Mesenchymal stem cell (in vitro differentiated cells and primary cell): ENCODE measurements around the gene MRTFA.

Source experiments
- DNase-seq: peaks from one replicate; pipeline ENCODE4 v3.0.0-alpha.2; 2013
- H2AFZ ChIP-seq: one replicate; pipeline ENCODE4 v1.6.1; 2013; ENCODE audit warnings: low read depth, mild to moderate bottlenecking, control low read depth, inconsistent platforms, low read length, moderate library complexity
- H2AK5ac ChIP-seq: 2 replicates; pipeline ENCODE4 v1.6.1; 2013; ENCODE audit warnings: low read length, moderate library complexity, mild to moderate bottlenecking, inconsistent platforms; ENCODE audit not compliant: severe bottlenecking
- H2BK120ac ChIP-seq: one replicate; pipeline ENCODE4 v1.6.1; 2013; ENCODE audit warnings: low read depth, mild to moderate bottlenecking, inconsistent platforms, low read length, moderate library complexity
- H2BK12ac ChIP-seq, 2 experiments: one replicate each; pipeline ENCODE4 v1.6.1; 2013; ENCODE audit warnings: inconsistent platforms in 2 of 2, low read length in 2 of 2, mild to moderate bottlenecking in 2 of 2, moderate library complexity in 2 of 2, control low read depth in 1 of 2
- H2BK15ac ChIP-seq: one replicate; pipeline ENCODE4 v1.6.1; 2013; ENCODE audit warnings: mild to moderate bottlenecking, low read depth, inconsistent platforms; ENCODE audit not compliant: poor library complexity, severe bottlenecking
- H2BK5ac ChIP-seq: 2 replicates; pipeline ENCODE4 v1.6.1; 2013; ENCODE audit warnings: low read depth, mild to moderate bottlenecking, low read length, control low read depth, inconsistent platforms; ENCODE audit not compliant: poor library complexity, severe bottlenecking
- H3K14ac ChIP-seq, 2 experiments: one replicate each; pipeline ENCODE4 v1.6.1; 2013; ENCODE audit warnings: inconsistent platforms in 2 of 2, low read length in 2 of 2, control low read depth in 1 of 2, mild to moderate bottlenecking in 1 of 2, moderate library complexity in 1 of 2
- H3K18ac ChIP-seq, 2 experiments: one replicate each; pipeline ENCODE4 v1.6.1; 2013; ENCODE audit warnings: inconsistent platforms in 2 of 2, low read length in 2 of 2, control low read depth in 1 of 2, low read depth in 1 of 2, mild to moderate bottlenecking in 1 of 2
- H3K23ac ChIP-seq, 2 experiments: one replicate each; pipeline ENCODE4 v1.6.1; 2013; ENCODE audit warnings: inconsistent platforms in 2 of 2, low read length in 2 of 2, mild to moderate bottlenecking in 2 of 2, moderate library complexity in 2 of 2, control low read depth in 1 of 2
- H3K27ac ChIP-seq: 2 replicates; pipeline ENCODE4 v1.5.1; 2013; ENCODE audit warnings: mild to moderate bottlenecking, moderate library complexity, low read length, control low read depth, inconsistent platforms; ENCODE audit not compliant: poor library complexity, severe bottlenecking
- H3K27me3 ChIP-seq, 2 experiments: 2 replicates each; pipeline versions ENCODE4 v1.6.1 to v1.7.0; 2013; ENCODE audit warnings: low read length in 2 of 2, mild to moderate bottlenecking in 2 of 2, moderate library complexity in 2 of 2, control low read depth in 1 of 2, inconsistent platforms in 1 of 2; ENCODE audit not compliant: control insufficient read depth in 1 of 2, insufficient read depth in 1 of 2
- H3K36me3 ChIP-seq, 2 experiments: 2 replicates each; pipeline versions ENCODE4 v1.6.1 to v1.7.0; 2013; ENCODE audit warnings: low read length in 2 of 2, control low read depth in 1 of 2, inconsistent platforms in 1 of 2, low read depth in 1 of 2, mild to moderate bottlenecking in 1 of 2; ENCODE audit not compliant: insufficient read depth in 2 of 2, control insufficient read depth in 1 of 2
- H3K4ac ChIP-seq, 2 experiments: one replicate each; pipeline ENCODE4 v1.6.1; 2013; ENCODE audit warnings: inconsistent platforms in 2 of 2, low read length in 2 of 2, mild to moderate bottlenecking in 2 of 2, moderate library complexity in 2 of 2, control low read depth in 1 of 2, low read depth in 1 of 2
- H3K4me1 ChIP-seq: 2 replicates; pipeline ENCODE4 v1.6.1; 2013; ENCODE audit warnings: low read depth, low read length, control low read depth; ENCODE audit not compliant: control insufficient read depth, insufficient read depth
- H3K4me2 ChIP-seq: 2 replicates; pipeline ENCODE4 v1.6.1; 2013; ENCODE audit warnings: low read length, mild to moderate bottlenecking, inconsistent platforms; ENCODE audit not compliant: poor library complexity, severe bottlenecking
- H3K4me3 ChIP-seq, 2 experiments: 2 replicates each; pipeline versions ENCODE4 v1.5.1 to v1.7.0; 2013; ENCODE audit warnings: low read length in 2 of 2, mild to moderate bottlenecking in 2 of 2, control low read depth in 1 of 2, low read depth in 1 of 2; ENCODE audit not compliant: insufficient read depth in 1 of 2
- H3K79me1 ChIP-seq: replicated peaks from 2 replicates; pipeline ENCODE4 v1.6.1; 2013; ENCODE audit warnings: mild to moderate bottlenecking, control low read depth, low read length, inconsistent platforms; ENCODE audit not compliant: poor library complexity, severe bottlenecking
- H3K9ac ChIP-seq: 2 replicates; pipeline ENCODE4 v1.7.0; 2013; ENCODE audit warnings: mild to moderate bottlenecking, low read length, moderate library complexity
- H3K9me3 ChIP-seq: 2 replicates; pipeline ENCODE4 v1.7.0; 2013; ENCODE audit warnings: mild to moderate bottlenecking, low read length; ENCODE audit not compliant: control insufficient read depth
- H4K8ac ChIP-seq: one replicate; pipeline ENCODE4 v1.6.1; 2013; ENCODE audit warnings: inconsistent platforms, mild to moderate bottlenecking, low read length, moderate library complexity
- H4K91ac ChIP-seq: one replicate; pipeline ENCODE4 v1.6.1; 2013; ENCODE audit warnings: mild to moderate bottlenecking, low read length, inconsistent platforms
- WGBS: methylation state at CpG from one replicate; pipeline ENCODE4 v1.1.7; 2013; ENCODE audit warnings: mixed read lengths; 5-methylcytosine and 5-hydroxymethylcytosine counted together

MRTFA gene

DNA sequence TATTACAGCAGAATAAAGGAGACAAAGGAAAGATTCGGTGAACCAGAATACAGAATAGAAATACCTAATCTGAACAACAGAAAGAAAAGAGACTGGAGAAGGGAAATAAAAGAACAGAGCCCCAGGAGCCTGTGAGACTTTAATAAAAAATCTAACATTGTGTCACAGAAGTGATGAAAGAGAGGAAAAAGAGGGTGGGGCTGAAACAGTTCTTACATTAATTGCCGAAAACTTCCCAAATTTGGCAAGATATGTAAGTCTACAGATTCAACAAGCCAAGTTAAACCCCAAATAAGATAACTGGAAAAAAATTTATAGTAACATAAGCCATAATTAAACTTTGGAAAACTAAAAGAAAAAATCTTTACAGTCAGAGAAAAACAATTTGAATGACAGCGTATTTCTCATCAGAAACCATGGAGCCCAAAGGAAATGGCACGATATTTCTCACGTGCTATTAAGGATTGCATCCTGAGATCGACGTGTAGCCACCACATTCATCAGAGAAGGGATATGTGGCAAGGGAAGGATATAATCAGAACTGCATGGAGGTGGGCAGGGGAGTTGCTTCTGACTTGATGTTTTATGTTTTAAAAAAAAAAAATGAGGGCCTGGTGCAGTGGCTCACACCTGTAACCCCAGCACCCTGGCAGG lies 192.2 kb downstream of the MRTFA start:
- Histone ChIP-seq H3K9ac (no peak overlapping the region), H3K9me3 (peaks cover 10% of the 10 kb centered on the region), H3K23ac (no peak overlapping the region), H3K79me1 (peaks cover 37% of the 10 kb centered on the region), H3K36me3 (peaks cover 0 to 11% of the 10 kb centered on the region in 2 experiments), H4K8ac (no peak overlapping the region), H3K4me3 (peak overlapping the region in 1 of 2 experiments; percentile 26), H3K27me3 (no peaks in the 10 kb centered on the region), H2BK15ac (no peak overlapping the region), H2AK5ac (no peak overlapping the region), H3K14ac (no peak overlapping the region), H3K27ac (no peak overlapping the region), H2BK12ac (no peak overlapping the region), H3K4me1 (peaks cover 2% of the 10 kb centered on the region), H2AFZ (no peak overlapping the region), H2BK5ac (no peak overlapping the region), H3K4ac (no peak overlapping the region), H3K18ac (no peak overlapping the region), H3K4me2 (no peak overlapping the region), H4K91ac (no peak overlapping the region), H2BK120ac (no peak overlapping the region)
- no peak for DNase-seq
- 99% methylated on average over 5 of the region's 7 CpGs for WGBS

DNA sequence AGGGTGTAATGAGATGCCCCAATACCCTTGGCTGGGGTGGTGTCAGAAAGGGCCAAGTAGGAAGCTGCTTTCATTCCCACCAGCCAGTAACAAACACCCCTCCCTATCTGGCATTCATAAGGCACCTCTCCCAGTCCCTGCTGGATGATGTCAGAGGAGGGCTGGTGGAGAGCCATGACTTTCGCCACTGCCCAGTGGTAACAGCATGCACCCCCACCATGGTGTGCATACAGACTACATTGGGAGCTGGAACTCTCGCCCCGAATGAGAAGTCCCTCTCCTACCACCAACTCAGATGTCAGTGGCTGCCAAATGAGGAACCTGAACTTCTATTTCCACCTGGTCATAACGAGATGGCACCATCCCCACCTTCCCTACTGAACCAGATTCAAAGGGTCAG lies 192.8 kb downstream of the MRTFA start:
- H2AK5ac ChIP-seq, result no peak overlapping the region
- no peak overlapping the region for H2BK15ac ChIP-seq
- H3K4me2 ChIP-seq, result no peak overlapping the region
- H3K36me3 ChIP-seq, result peaks cover 0 to 11% of the 10 kb centered on the region in 2 experiments
- no peak overlapping the region for H2BK120ac ChIP-seq
- whole genome bisulfite sequencing, result 94% methylated on average over 4 of the region's 4 CpGs
- H3K4me3 ChIP-seq, result peak overlapping the region in 1 of 2 experiments; percentile 26
- no peak overlapping the region for H3K27ac ChIP-seq
- no peak overlapping the region for H3K4ac ChIP-seq
- no peak overlapping the region for H3K9ac ChIP-seq
- no peak overlapping the region for H2BK5ac ChIP-seq
- no peaks in the 10 kb centered on the region for H3K27me3 ChIP-seq
- H4K8ac ChIP-seq, result no peak overlapping the region
- no peak overlapping the region for H2AFZ ChIP-seq
- no peak overlapping the region for H3K23ac ChIP-seq
- H4K91ac ChIP-seq, result no peak overlapping the region
- peaks cover 38% of the 10 kb centered on the region for H3K79me1 ChIP-seq
- H3K4me1 ChIP-seq, result peaks cover 2% of the 10 kb centered on the region
- no peak overlapping the region for H2BK12ac ChIP-seq
- no peak for DNase-seq
- H3K9me3 ChIP-seq, result peaks cover 10% of the 10 kb centered on the region
- no peak overlapping the region for H3K18ac ChIP-seq
- no peak overlapping the region for H3K14ac ChIP-seq

- H4K91ac ChIP-seq, result no peak overlapping the region
- H3K18ac ChIP-seq, result no peak overlapping the region
- peaks cover 37% of the 10 kb centered on the region for H3K79me1 ChIP-seq
- H3K4me1 ChIP-seq, result peaks cover 5% of the 10 kb centered on the region
- peaks cover 10% of the 10 kb centered on the region for H3K9me3 ChIP-seq
- H3K27me3 ChIP-seq, result no peaks in the 10 kb centered on the region
- H3K27ac ChIP-seq, result no peak overlapping the region
- H2BK12ac ChIP-seq, result no peak overlapping the region
- no peak for DNase-seq
- H2AK5ac ChIP-seq, result no peak overlapping the region
- no peak overlapping the region for H3K4ac ChIP-seq
- WGBS, result 85% methylated on average over 2 of the region's 5 CpGs
- H3K36me3 ChIP-seq, result peaks cover 0 to 11% of the 10 kb centered on the region in 2 experiments
- no peak overlapping the region for H3K4me3 ChIP-seq
- H3K4me2 ChIP-seq, result no peak overlapping the region
- H2AFZ ChIP-seq, result no peak overlapping the region
- H3K9ac ChIP-seq, result no peak overlapping the region
- no peak overlapping the region for H4K8ac ChIP-seq
- H3K23ac ChIP-seq, result no peak overlapping the region
- no peak overlapping the region for H2BK15ac ChIP-seq
- H2BK120ac ChIP-seq, result no peak overlapping the region
- no peak overlapping the region for H2BK5ac ChIP-seq
- no peak overlapping the region for H3K14ac ChIP-seq
Measured at GRCh38 chr22:40441761-40442390, 194.6 kb downstream of the MRTFA start.

GRCh38 chr22:40436505-40437431 lies 199.8 kb downstream of the MRTFA start:
- no peak overlapping the region for H2BK120ac ChIP-seq
- peak overlapping the region in 1 of 2 experiments; percentile 44 for H3K4ac ChIP-seq
- peak; percentile 79 for DNase-seq
- H3K9ac ChIP-seq, result peak overlapping the region; percentile 87
- H3K79me1 ChIP-seq, result peaks cover 40% of the 10 kb centered on the region
- H3K4me3 ChIP-seq, result peak overlapping the region in 1 of 2 experiments; percentile 69
- peaks cover 5% of the 10 kb centered on the region for H3K4me1 ChIP-seq
- peak overlapping the region; percentile 17 for H3K4me2 ChIP-seq
- no peak overlapping the region for H4K8ac ChIP-seq
- no peak overlapping the region for H2BK15ac ChIP-seq
- no peak overlapping the region for H3K18ac ChIP-seq
- no peak overlapping the region for H2AFZ ChIP-seq
- H2BK12ac ChIP-seq, result peak overlapping the region in 1 of 2 experiments; percentile 23
- H3K27me3 ChIP-seq, result no peaks in the 10 kb centered on the region
- no peak overlapping the region for H3K23ac ChIP-seq
- H3K9me3 ChIP-seq, result no peaks in the 10 kb centered on the region
- 62% methylated on average over 10 of the region's 12 CpGs for WGBS
- peaks cover 13 to 15% of the 10 kb centered on the region in 2 experiments for H3K36me3 ChIP-seq
- H3K27ac ChIP-seq, result peak overlapping the region; percentile 18
- no peak overlapping the region for H2AK5ac ChIP-seq
- no peak overlapping the region for H4K91ac ChIP-seq
- no peak overlapping the region for H3K14ac ChIP-seq
- H2BK5ac ChIP-seq, result no peak overlapping the region
